ENCODE data around the gene ALAS1. TPM values are rescaled to one million over a fixed set of nuclear protein-coding genes. Genes with fewer than 3 reads are reported as not detected.
A peak's percentile ranks its signal among the peaks of the same experiment; 100 is the strongest.

The ALAS1 gene
- total and polyA plus RNA-seq, 10 donors: 13.0 to 40.8 (median 32.8) TPM

DNA sequence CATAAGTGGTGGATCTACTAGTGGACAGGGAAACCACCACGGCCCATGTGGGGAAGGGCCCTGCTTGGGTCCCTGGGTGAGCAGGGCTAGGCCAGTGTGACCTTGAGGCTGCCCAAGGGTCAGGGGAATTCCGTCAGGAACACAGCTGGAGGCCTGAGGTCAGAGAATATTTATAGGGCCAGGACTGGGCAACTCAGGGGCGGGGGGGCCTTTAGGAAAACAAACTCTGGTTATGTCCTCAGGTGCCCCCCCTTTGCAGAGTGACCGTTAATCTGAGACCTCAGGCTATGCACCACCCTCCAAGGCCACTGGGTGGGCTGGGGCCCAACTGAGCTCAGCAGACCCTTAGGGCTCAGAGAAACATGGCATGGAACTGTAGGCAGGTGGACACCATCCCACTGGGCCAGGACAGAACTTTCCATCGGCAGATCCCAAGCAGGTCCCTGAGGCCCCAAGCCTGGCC lies 38.5 kb downstream of the ALAS1 start:
- DNase-seq: peak; percentile 67
- no peaks in the 10 kb centered on the region for H3K27me3 ChIP-seq (replicated peaks in 1 of 7)

DNA sequence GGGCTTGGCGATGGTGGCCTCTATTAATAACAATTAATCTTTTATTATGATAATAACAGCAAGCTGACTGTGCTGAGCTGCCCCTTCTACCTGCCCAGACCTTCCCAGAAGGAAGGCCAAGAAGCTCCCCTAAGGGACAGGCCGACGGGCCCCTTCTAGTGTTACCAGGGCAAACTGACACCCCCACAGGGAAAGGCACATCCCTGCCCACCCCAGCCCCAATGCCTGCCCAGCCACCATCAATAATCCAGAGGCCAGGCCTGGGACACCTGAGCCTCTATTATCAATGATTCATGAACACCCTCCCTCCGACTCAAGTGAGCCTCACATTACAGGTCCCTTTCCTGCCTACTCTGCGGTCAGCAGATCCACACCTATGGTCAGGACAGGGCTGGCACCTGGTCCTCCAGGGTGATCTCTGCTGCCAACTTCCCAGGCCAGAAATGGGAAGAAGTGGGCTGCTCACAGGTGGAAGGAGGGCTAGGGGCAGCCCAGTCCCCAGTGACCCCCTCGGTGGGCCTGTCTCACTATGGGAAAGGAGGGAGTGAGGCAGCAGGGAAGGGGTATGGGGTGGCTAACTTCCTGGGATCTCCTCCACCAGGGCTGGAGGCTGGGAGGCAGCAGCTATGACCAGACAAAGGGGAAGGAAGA lies 39.2 kb downstream of the ALAS1 start:
- peak overlapping the region in 7 of 8 donors; percentile 90 to 98 (median 95) for H3K4me3 ChIP-seq
- H3K9me3 ChIP-seq: no peaks in the 10 kb centered on the region
- peaks cover 29 to 95% (median 76%) of the 10 kb centered on the region in 6 donors for H3K4me1 ChIP-seq
- no peaks in the 10 kb centered on the region for H3K27me3 ChIP-seq (replicated peaks in 1 of 7)
- TF ChIP-seq, protein P1, sequence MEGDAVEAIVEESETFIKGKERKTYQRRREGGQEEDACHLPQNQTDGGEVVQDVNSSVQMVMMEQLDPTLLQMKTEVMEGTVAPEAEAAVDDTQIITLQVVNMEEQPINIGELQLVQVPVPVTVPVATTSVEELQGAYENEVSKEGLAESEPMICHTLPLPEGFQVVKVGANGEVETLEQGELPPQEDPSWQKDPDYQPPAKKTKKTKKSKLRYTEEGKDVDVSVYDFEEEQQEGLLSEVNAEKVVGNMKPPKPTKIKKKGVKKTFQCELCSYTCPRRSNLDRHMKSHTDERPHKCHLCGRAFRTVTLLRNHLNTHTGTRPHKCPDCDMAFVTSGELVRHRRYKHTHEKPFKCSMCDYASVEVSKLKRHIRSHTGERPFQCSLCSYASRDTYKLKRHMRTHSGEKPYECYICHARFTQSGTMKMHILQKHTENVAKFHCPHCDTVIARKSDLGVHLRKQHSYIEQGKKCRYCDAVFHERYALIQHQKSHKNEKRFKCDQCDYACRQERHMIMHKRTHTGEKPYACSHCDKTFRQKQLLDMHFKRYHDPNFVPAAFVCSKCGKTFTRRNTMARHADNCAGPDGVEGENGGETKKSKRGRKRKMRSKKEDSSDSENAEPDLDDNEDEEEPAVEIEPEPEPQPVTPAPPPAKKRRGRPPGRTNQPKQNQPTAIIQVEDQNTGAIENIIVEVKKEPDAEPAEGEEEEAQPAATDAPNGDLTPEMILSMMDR (IDR thresholded peaks at IDR 0.05 in 8 of 11, conservative IDR thresholded peaks at IDR 0.05 in 3 of 11): no peak
- TF ChIP-seq POLR2AphosphoS5 (IDR thresholded peaks at IDR 0.05) (peak in 1 of 3 donors; percentile 37), POLR2A (IDR thresholded peaks at IDR 0.05) (no peak)
- peak; percentile 75 for DNase-seq
- H3K36me3 ChIP-seq: peaks cover 0 to 38% (median 11%) of the 10 kb centered on the region in 6 donors
- H3K27ac ChIP-seq: peak overlapping the region in 7 of 8 donors; percentile 89 to 98 (median 95)
- 78 to 93% (median 80%) methylated on average over 5 to 6 of the region's 6 CpGs for WGBS, 5 donors
- intact Hi-C loops (cut with DNase I; ENCODE audit: low total_unique reads): loop anchor here (5.0 kb wide), 1 partner anchor 40 kb away; the partner anchor contains the start of gene WDR82

More for the DNA sequence above, 38.5 kb downstream of the ALAS1 start:
- Histone ChIP-seq H3K9me3 (no peaks in the 10 kb centered on the region), H3K36me3 (peaks cover 0 to 45% (median 16%) of the 10 kb centered on the region in 6 donors), H3K4me3 (peak overlapping the region in 2 of 8 donors; percentile 95), H3K4me1 (peaks cover 29 to 95% (median 83%) of the 10 kb centered on the region in 6 donors), H3K27ac (peak overlapping the region in 3 of 8 donors; percentile 96 to 98 (median 97))
- intact Hi-C loops (cut with DNase I; ENCODE audit: low total_unique reads): loop anchor here (5.0 kb wide), 1 partner anchor 41 kb away; the partner anchor contains the start of gene WDR82
- WGBS, 5 donors: 50 to 86% (median 69%) methylated on average over 5 of the region's 5 CpGs
- TF ChIP-seq POLR2A (IDR thresholded peaks at IDR 0.05) (no peak), POLR2AphosphoS5 (IDR thresholded peaks at IDR 0.05) (no peak)
- TF ChIP-seq, protein P1 (IDR thresholded peaks at IDR 0.05 in 8 of 11, conservative IDR thresholded peaks at IDR 0.05 in 3 of 11): no peak

DNA sequence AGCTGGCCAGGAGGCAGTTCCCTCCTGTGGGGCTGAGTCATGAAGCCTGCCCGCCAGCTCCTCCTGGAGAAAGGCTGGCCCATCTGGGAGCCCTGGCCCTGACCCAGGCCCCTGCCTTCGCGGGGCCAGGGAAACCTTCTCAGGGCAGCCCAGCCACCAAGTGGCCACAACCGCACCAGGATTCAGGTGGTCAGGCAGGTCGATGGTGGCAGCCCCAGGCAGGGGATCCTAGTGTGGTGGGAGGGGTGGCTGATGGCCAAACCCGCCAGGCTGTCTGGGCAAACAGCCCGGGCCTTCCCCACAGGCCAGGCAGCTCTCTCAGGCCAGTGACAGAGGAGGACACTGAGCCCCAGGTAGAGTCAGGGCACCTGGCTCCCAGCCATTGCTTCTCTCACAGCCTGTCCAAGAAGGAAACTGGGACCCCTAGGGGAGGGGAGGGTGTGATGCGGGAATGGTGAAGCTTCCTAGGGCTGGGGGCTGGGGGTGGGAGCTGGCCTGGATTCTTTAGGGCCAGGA lies 39.8 kb downstream of the ALAS1 start:
- 21 to 46% (median 22%) methylated on average over 3 to 8 of the region's 8 CpGs for WGBS, 5 donors
- H3K4me3 ChIP-seq: peak overlapping the region in 7 of 8 donors; percentile 90 to 98 (median 95)
- intact Hi-C loops (cut with DNase I; ENCODE audit: low total_unique reads): loop anchor here (5.0 kb wide), 1 partner anchor 40 kb away; the partner anchor contains the start of gene WDR82
- peaks cover 29 to 89% (median 70%) of the 10 kb centered on the region in 6 donors for H3K4me1 ChIP-seq
- peak; percentile 91 for DNase-seq
- H3K27me3 ChIP-seq (replicated peaks in 1 of 7): no peaks in the 10 kb centered on the region
- no peaks in the 10 kb centered on the region for H3K9me3 ChIP-seq
- TF ChIP-seq, protein P1 (IDR thresholded peaks at IDR 0.05 in 8 of 11, conservative IDR thresholded peaks at IDR 0.05 in 3 of 11): no peak
- TF ChIP-seq POLR2AphosphoS5 (IDR thresholded peaks at IDR 0.05): peak in 1 of 3 donors; percentile 68
- no peak for TF ChIP-seq POLR2A (IDR thresholded peaks at IDR 0.05)
- H3K36me3 ChIP-seq: peaks cover 0 to 32% (median 11%) of the 10 kb centered on the region in 6 donors
- peak overlapping the region in 7 of 8 donors; percentile 89 to 98 (median 95) for H3K27ac ChIP-seq

Data from spleen (tissue), 11 donors.